DND-41 (cell line): ENCODE data around the gene GPC3.

ENCODE experiments used
- ATAC-seq: fragments of 200-7000 bp; cut with Tn5 transposase; 3 replicates; pipeline ENCODE4 v1.9.1; 2021; ENCODE audit warnings: low read depth; ENCODE audit not compliant: insufficient read depth
- DNase-seq: peaks from one replicate; pipeline ENCODE4 v3.0.0-alpha.2; 2020
- H2AFZ ChIP-seq: 2 replicates; pipeline ENCODE4 v1.6.0; 2012; ENCODE audit warnings: low read depth, low read length
- H3K27ac ChIP-seq: 2 replicates; pipeline ENCODE4 v1.5.1; 2012; ENCODE audit warnings: low read length, inconsistent platforms
- H3K27me3 ChIP-seq: fragments of 200-600 bp; sonication (generic); 2 replicates; pipeline ENCODE4 v1.6.0; 2012; ENCODE audit warnings: low read length, mild to moderate bottlenecking, inconsistent platforms; ENCODE audit not compliant: insufficient read depth, poor library complexity
- H3K36me3 ChIP-seq: 2 replicates; pipeline ENCODE4 v1.5.1; 2012; ENCODE audit warnings: low read length, inconsistent platforms; ENCODE audit not compliant: insufficient read depth
- H3K4me1 ChIP-seq: 2 replicates; pipeline ENCODE4 v1.5.1; 2012; ENCODE audit warnings: mild to moderate bottlenecking, low read length; ENCODE audit not compliant: insufficient read depth
- H3K4me2 ChIP-seq: 2 replicates; pipeline ENCODE4 v1.6.0; 2012; ENCODE audit warnings: mild to moderate bottlenecking, moderate library complexity, low read length, inconsistent platforms; ENCODE audit not compliant: insufficient read depth
- H3K4me3 ChIP-seq, 2 experiments: fragments of 200-600 bp in 1 of 2; shearing (Covaris generic) in 1 of 2; 2 replicates each; pipeline ENCODE4 v1.5.1; 2012 to 2016; ENCODE audit warnings: inconsistent platforms in 2 of 2, low read length in 2 of 2, mild to moderate bottlenecking in 2 of 2, low read depth in 1 of 2, moderate library complexity in 1 of 2
- H3K79me2 ChIP-seq: 2 replicates; pipeline ENCODE4 v1.6.0; 2012; ENCODE audit warnings: low read length, inconsistent platforms; ENCODE audit not compliant: insufficient read depth
- H3K9ac ChIP-seq: 2 replicates; pipeline ENCODE4 v1.6.0; 2012; ENCODE audit warnings: low read depth, mild to moderate bottlenecking, inconsistent platforms, low read length, moderate library complexity
- H3K9me3 ChIP-seq: 2 replicates; pipeline ENCODE4 v1.5.1; 2012; ENCODE audit warnings: low read length, moderate library complexity, mild to moderate bottlenecking, inconsistent platforms; ENCODE audit not compliant: insufficient read depth, severe bottlenecking
- H4K20me1 ChIP-seq: 2 replicates; pipeline ENCODE4 v1.6.0; 2012; ENCODE audit warnings: low read length; ENCODE audit not compliant: insufficient read depth
- CTCF ChIP-seq: IDR thresholded peaks from 2 replicates; pipeline ENCODE4 v1.5.1; 2012; ENCODE audit warnings: borderline replicate concordance, low read length, moderate library complexity, mild to moderate bottlenecking; ENCODE audit not compliant: poor library complexity, severe bottlenecking; ENCODE audit errors: extremely low read depth
- EZH2 ChIP-seq: IDR thresholded peaks from 3 replicates; pipeline ENCODE4 v1.6.1; 2012; ENCODE audit warnings: borderline replicate concordance, low read depth, mild to moderate bottlenecking, moderate library complexity, low read length, inconsistent platforms; ENCODE audit not compliant: severe bottlenecking

GPC3 gene

GRCh38 chrX:133913009-133913408 lies 72.4 kb downstream of the GPC3 start:
- Histone ChIP-seq H3K27me3 (no peaks in the 10 kb centered on the region), H3K9me3 (no peaks in the 10 kb centered on the region), H3K36me3 (no peaks in the 10 kb centered on the region), H3K4me1 (no peaks in the 10 kb centered on the region), H3K79me2 (no peaks in the 10 kb centered on the region), H3K4me2 (no peak overlapping the region), H4K20me1 (no peaks in the 10 kb centered on the region), H3K27ac (no peak overlapping the region), H3K9ac (no peak overlapping the region), H3K4me3 (no peak overlapping the region), H2AFZ (no peak overlapping the region)
- TF ChIP-seq EZH2: no peak
- no peak for DNase-seq
- ATAC-seq: no peak

GRCh38 chrX:133911825-133912495 lies 73.4 kb downstream of the GPC3 start:
- Histone ChIP-seq H2AFZ (no peak overlapping the region), H3K27ac (no peak overlapping the region), H3K9ac (no peak overlapping the region), H3K4me1 (no peaks in the 10 kb centered on the region), H3K36me3 (no peaks in the 10 kb centered on the region), H3K27me3 (no peaks in the 10 kb centered on the region), H3K4me3 (no peak overlapping the region), H3K79me2 (no peaks in the 10 kb centered on the region), H4K20me1 (no peaks in the 10 kb centered on the region), H3K4me2 (no peak overlapping the region), H3K9me3 (no peaks in the 10 kb centered on the region)
- ATAC-seq (no peak), DNase-seq (no peak)
- TF ChIP-seq EZH2: no peak
- no peak for TF ChIP-seq CTCF

GRCh38 chrX:133910539-133910938 lies 74.9 kb downstream of the GPC3 start:
- H3K27me3 ChIP-seq: no peaks in the 10 kb centered on the region
- H3K36me3 ChIP-seq: no peaks in the 10 kb centered on the region
- H4K20me1 ChIP-seq: no peaks in the 10 kb centered on the region
- DNase-seq (no peak), ATAC-seq (no peak)
- H3K79me2 ChIP-seq: no peaks in the 10 kb centered on the region
- H3K4me1 ChIP-seq: peaks cover 2% of the 10 kb centered on the region
- no peak overlapping the region for H3K27ac ChIP-seq
- no peak for TF ChIP-seq CTCF
- no peak for TF ChIP-seq EZH2
- no peak overlapping the region for H2AFZ ChIP-seq
- no peaks in the 10 kb centered on the region for H3K9me3 ChIP-seq
- H3K4me2 ChIP-seq: no peak overlapping the region
- H3K4me3 ChIP-seq: no peak overlapping the region
- no peak overlapping the region for H3K9ac ChIP-seq

- no peaks in the 10 kb centered on the region for H3K27me3 ChIP-seq
- no peak overlapping the region for H3K4me3 ChIP-seq
- H2AFZ ChIP-seq: no peak overlapping the region
- H3K9me3 ChIP-seq: no peaks in the 10 kb centered on the region
- no peak overlapping the region for H3K4me2 ChIP-seq
- no peak for DNase-seq
- H4K20me1 ChIP-seq: no peaks in the 10 kb centered on the region
- H3K9ac ChIP-seq: no peak overlapping the region
- no peaks in the 10 kb centered on the region for H3K79me2 ChIP-seq
- no peak overlapping the region for H3K27ac ChIP-seq
- ATAC-seq: no peak
- H3K4me1 ChIP-seq: peaks cover 8% of the 10 kb centered on the region
- H3K36me3 ChIP-seq: no peaks in the 10 kb centered on the region
- no peak for TF ChIP-seq EZH2
- TF ChIP-seq CTCF: no peak
Measured at GRCh38 chrX:133909888-133910287, 75.5 kb downstream of the GPC3 start.
